GM23338 (cell line): ENCODE data around the gene EFCAB12. TPM values are rescaled to one million over a fixed set of nuclear protein-coding genes. Genes with fewer than 3 reads are reported as not detected.
A peak's percentile ranks its signal among the peaks of the same experiment; 100 is the strongest.

Experiments used
- ATAC-seq: fragments of 200-7000 bp; cut with Tn5 transposase; 3 replicates; pipeline ENCODE4 v1.9.1; 2020
- DNase-seq: peaks from one replicate; pipeline ENCODE4 v3.0.0-alpha.2; 2015; ENCODE audit warnings: low spot score
- H2AFZ ChIP-seq: fragments of 200-600 bp; sonication (generic); 2 replicates; pipeline ENCODE4 v1.8.0; 2016; ENCODE audit warnings: antibody characterized with exemption, mild to moderate bottlenecking, moderate library complexity
- H3F3A ChIP-seq: fragments of 200-600 bp; sonication (generic); replicated peaks from 2 replicates; pipeline ENCODE4 v1.8.0; 2017; ENCODE audit warnings: antibody characterized with exemption, mixed run types, low read depth
- H3K27ac ChIP-seq: fragments of 200-600 bp; sonication (generic); 2 replicates; pipeline ENCODE4 v1.6.1; 2016; ENCODE audit warnings: low read depth
- H3K27me3 ChIP-seq: fragments of 200-600 bp; sonication (generic); 2 replicates; pipeline ENCODE4 v1.8.0; 2016; ENCODE audit warnings: mild to moderate bottlenecking, mixed run types, moderate library complexity; ENCODE audit not compliant: insufficient read depth
- H3K36me3 ChIP-seq: fragments of 200-600 bp; sonication (generic); 2 replicates; pipeline ENCODE4 v1.8.0; 2016; ENCODE audit warnings: mild to moderate bottlenecking; ENCODE audit not compliant: insufficient read depth
- H3K4me1 ChIP-seq: fragments of 200-600 bp; sonication (generic); 2 replicates; pipeline ENCODE4 v1.8.0; 2016; ENCODE audit warnings: mild to moderate bottlenecking, moderate library complexity; ENCODE audit not compliant: insufficient read depth
- H3K4me2 ChIP-seq: fragments of 200-600 bp; sonication (generic); 2 replicates; pipeline ENCODE4 v1.7.1; 2017; ENCODE audit warnings: mixed run types
- H3K4me3 ChIP-seq: fragments of 200-600 bp; sonication (generic); 2 replicates; pipeline ENCODE4 v1.6.1; 2016; ENCODE audit warnings: mixed run types
- H3K79me2 ChIP-seq: fragments of 200-600 bp; sonication (generic); replicated peaks from 2 replicates; pipeline ENCODE4 v1.8.0; 2017; ENCODE audit warnings: mild to moderate bottlenecking; ENCODE audit not compliant: insufficient read depth
- H3K9me2 ChIP-seq: fragments of 200-600 bp; sonication (generic); 2 replicates; pipeline ENCODE4 v1.8.0; 2017; ENCODE audit not compliant: insufficient read depth
- H4K20me1 ChIP-seq: fragments of 200-600 bp; sonication (generic); replicated peaks from 2 replicates; pipeline ENCODE4 v1.8.0; 2017; ENCODE audit warnings: mild to moderate bottlenecking; ENCODE audit not compliant: insufficient read depth
- H3K27ac Mint-ChIP-seq: 2 replicates; pipeline ENCODE4 v1.8.0; 2020; ENCODE audit warnings: inconsistent platforms, mild to moderate bottlenecking, moderate library complexity, mixed read lengths
- H3K27me3 Mint-ChIP-seq: 3 replicates; pipeline ENCODE4 v1.8.0; 2022; ENCODE audit warnings: low read depth, mild to moderate bottlenecking, moderate library complexity, mixed read lengths, inconsistent platforms; ENCODE audit not compliant: insufficient read depth, poor library complexity
- H3K36me3 Mint-ChIP-seq: 3 replicates; pipeline ENCODE4 v1.8.0; 2021; ENCODE audit warnings: low read depth, mild to moderate bottlenecking, inconsistent platforms, moderate library complexity, mixed read lengths
- H3K4me1 Mint-ChIP-seq: 3 replicates; pipeline ENCODE4 v1.8.0; 2020; ENCODE audit warnings: mild to moderate bottlenecking, inconsistent platforms, mixed read lengths
- H3K4me3 Mint-ChIP-seq: 3 replicates; pipeline ENCODE4 v1.8.0; 2021; ENCODE audit warnings: moderate library complexity, mild to moderate bottlenecking, inconsistent platforms, mixed read lengths
- H3K9me3 Mint-ChIP-seq: 3 replicates; pipeline ENCODE4 v1.8.0; 2020; ENCODE audit warnings: moderate library complexity, mild to moderate bottlenecking, inconsistent platforms, mixed read lengths
- CREB1 ChIP-seq: fragments of 250-450 bp; sonication (Bioruptor Pico); IDR thresholded peaks from 2 replicates; pipeline ENCODE4 v1.5.0; 2020; ENCODE audit warnings: low read depth, mild to moderate bottlenecking, moderate library complexity
- CTCF ChIP-seq, 2 experiments: fragments of 200-600 bp in 1 of 2; sonication (generic) in 1 of 2; conservative IDR thresholded peaks; 2 replicates each; pipeline versions ENCODE4 v1.5.1 to v1.6.1; 2016 to 2017; ENCODE audit warnings: antibody characterized with exemption in 2 of 2, low read depth in 2 of 2, mild to moderate bottlenecking in 2 of 2, moderate library complexity in 1 of 2
- EZH2 ChIP-seq: fragments of 200-600 bp; sonication (generic); IDR thresholded peaks from one replicate; pipeline ENCODE4 v1.8.0; 2017; ENCODE audit warnings: antibody characterized with exemption, mild to moderate bottlenecking, low read depth; ENCODE audit not compliant: unreplicated experiment
- JUNB ChIP-seq: IDR thresholded peaks from one replicate; pipeline ENCODE4 v1.6.1; 2016; ENCODE audit warnings: antibody characterized with exemption; ENCODE audit not compliant: unreplicated experiment
- NANOG ChIP-seq: IDR thresholded peaks from 2 replicates; pipeline ENCODE4 v1.6.1; 2016; ENCODE audit warnings: antibody characterized with exemption, borderline replicate concordance
- POLR2AphosphoS5 ChIP-seq: IDR thresholded peaks from 2 replicates; pipeline ENCODE4 v1.6.1; 2016; ENCODE audit warnings: antibody characterized with exemption, low read depth
- REST ChIP-seq: IDR thresholded peaks from one replicate; pipeline ENCODE4 v1.6.1; 2018; ENCODE audit warnings: antibody characterized with exemption; ENCODE audit not compliant: unreplicated experiment
- STAT1 ChIP-seq: IDR thresholded peaks from one replicate; pipeline ENCODE4 v1.6.1; 2016; ENCODE audit warnings: antibody characterized with exemption; ENCODE audit not compliant: unreplicated experiment
- ZNF114 ChIP-seq: fragments of 250-450 bp; sonication (Bioruptor Pico); IDR thresholded peaks from 2 replicates; pipeline ENCODE4 v1.5.0; 2020; ENCODE audit warnings: mild to moderate bottlenecking, moderate library complexity
- polyA plus RNA-seq: library from polyadenylated mRNA; unstranded; fragments of >200 nt; fragmentation: Nextera tagmentation; extraction: Ambion mirVana; gene quantifications from 2 replicates; pipeline ENCODE4 v1.2.1, GENCODE V29; 2016
- total RNA-seq: library from RNA; depleted of rRNA; stranded (reverse); fragments of >200 nt; shearing (Covaris generic); gene quantifications from 2 replicates; pipeline ENCODE4 v1.2.3, GENCODE V29; 2014

Gene EFCAB12
- total and polyA plus RNA-seq, 2 experiments from 2014 or later = 0.24 to 0.65 TPM

GRCh38 chr3:129441782-129442181, 13.3 kb upstream of the EFCAB12 start:
- peak overlapping the region; percentile 94; the same call in 2 of the 3 replicates for H3K4me3 Mint-ChIP-seq

GRCh38 chr3:129441215-129441614, 12.8 kb upstream of the EFCAB12 start:
- H3F3A ChIP-seq = no peaks in the 10 kb centered on the region
- peaks cover 27% of the 10 kb centered on the region for H3K36me3 Mint-ChIP-seq
- no peak overlapping the region for H2AFZ ChIP-seq
- peak overlapping the region; percentile 65 for H3K4me3 ChIP-seq
- peaks cover 8% of the 10 kb centered on the region for H3K27me3 Mint-ChIP-seq
- H3K27ac ChIP-seq = no peak overlapping the region
- H3K9me2 ChIP-seq = no peaks in the 10 kb centered on the region
- H3K36me3 ChIP-seq = peaks cover 18% of the 10 kb centered on the region
- H3K4me3 Mint-ChIP-seq = peak overlapping the region; percentile 94
- no peak overlapping the region for H3K27ac Mint-ChIP-seq
- peaks cover 23% of the 10 kb centered on the region for H3K4me1 ChIP-seq
- peaks cover 7% of the 10 kb centered on the region; the same call in 1 of the 2 replicates for H4K20me1 ChIP-seq
- no peaks in the 10 kb centered on the region for H3K27me3 ChIP-seq
- peaks cover 57% of the 10 kb centered on the region for H3K79me2 ChIP-seq
- peaks cover 34% of the 10 kb centered on the region for H3K4me1 Mint-ChIP-seq
- H3K4me2 ChIP-seq = peak overlapping the region; percentile 82
- ATAC-seq (no peak), DNase-seq (no peak)
- H3K9me3 Mint-ChIP-seq = no peaks in the 10 kb centered on the region
- TF ChIP-seq CTCF (conservative IDR thresholded peaks at IDR 0.05; ENCODE audit: low read depth in 2 of 2) = no peak
- TF ChIP-seq REST = no peak
- no peak for TF ChIP-seq EZH2
- TF ChIP-seq NANOG = no peak

More at GRCh38 chr3:129441782-129442181, 13.3 kb upstream of the EFCAB12 start:
- DNase-seq (no peak), ATAC-seq (no peak)
- H3K9me3 Mint-ChIP-seq = no peaks in the 10 kb centered on the region
- H3F3A ChIP-seq = no peaks in the 10 kb centered on the region
- peaks cover 24% of the 10 kb centered on the region for H3K4me1 ChIP-seq
- peaks cover 21% of the 10 kb centered on the region for H3K36me3 Mint-ChIP-seq
- no peaks in the 10 kb centered on the region for H3K27me3 ChIP-seq
- no peaks in the 10 kb centered on the region for H3K9me2 ChIP-seq
- peaks cover 36% of the 10 kb centered on the region for H3K4me1 Mint-ChIP-seq
- peaks cover 57% of the 10 kb centered on the region for H3K79me2 ChIP-seq
- H3K27ac ChIP-seq = no peak overlapping the region
- peak overlapping the region; percentile 82 for H3K4me2 ChIP-seq
- H3K4me3 ChIP-seq = peak overlapping the region; percentile 65; the same call in 1 of the 2 replicates
- H4K20me1 ChIP-seq = peaks cover 7% of the 10 kb centered on the region; the same call in 1 of the 2 replicates
- TF ChIP-seq CTCF (conservative IDR thresholded peaks at IDR 0.05; ENCODE audit: low read depth in 2 of 2) (0 out of 4 replicates have a peak, but pooled peaks of 1 of the 2 experiments have one; percentile 17), CREB1 (no peak), STAT1 (no peak), NANOG (no peak), POLR2AphosphoS5 (no peak), ZNF114 (CRISPR knock-in tag) (no peak), JUNB (no peak)
- H3K36me3 ChIP-seq = peaks cover 14% of the 10 kb centered on the region
- H3K27me3 Mint-ChIP-seq = peaks cover 8% of the 10 kb centered on the region
- H2AFZ ChIP-seq = no peak overlapping the region
- no peak overlapping the region for H3K27ac Mint-ChIP-seq
